HFF-Myc (cell line): ENCODE results near the gene AFF2.

Source experiments
- DNase-seq: peaks from one replicate; pipeline ENCODE4 v3.0.0-alpha.2; 2011; ENCODE audit warnings: low read depth; ENCODE audit errors: extremely low read depth
- H3K4me3 ChIP-seq: replicated peaks from 2 replicates; pipeline ENCODE4 v1.5.1; 2011; ENCODE audit warnings: low read depth, mild to moderate bottlenecking, control low read depth, low read length
- TF ChIP-seq, protein P1 (sequence below): IDR thresholded peaks from 2 replicates; pipeline ENCODE4 v1.5.1; 2012; ENCODE audit warnings: mild to moderate bottlenecking, low read depth, low read length, control low read depth; ENCODE audit errors: missing control alignments

Gene AFF2

GRCh38 chrX:148914783-148915182, 414.4 kb downstream of the AFF2 start:
- TF ChIP-seq, protein P1, sequence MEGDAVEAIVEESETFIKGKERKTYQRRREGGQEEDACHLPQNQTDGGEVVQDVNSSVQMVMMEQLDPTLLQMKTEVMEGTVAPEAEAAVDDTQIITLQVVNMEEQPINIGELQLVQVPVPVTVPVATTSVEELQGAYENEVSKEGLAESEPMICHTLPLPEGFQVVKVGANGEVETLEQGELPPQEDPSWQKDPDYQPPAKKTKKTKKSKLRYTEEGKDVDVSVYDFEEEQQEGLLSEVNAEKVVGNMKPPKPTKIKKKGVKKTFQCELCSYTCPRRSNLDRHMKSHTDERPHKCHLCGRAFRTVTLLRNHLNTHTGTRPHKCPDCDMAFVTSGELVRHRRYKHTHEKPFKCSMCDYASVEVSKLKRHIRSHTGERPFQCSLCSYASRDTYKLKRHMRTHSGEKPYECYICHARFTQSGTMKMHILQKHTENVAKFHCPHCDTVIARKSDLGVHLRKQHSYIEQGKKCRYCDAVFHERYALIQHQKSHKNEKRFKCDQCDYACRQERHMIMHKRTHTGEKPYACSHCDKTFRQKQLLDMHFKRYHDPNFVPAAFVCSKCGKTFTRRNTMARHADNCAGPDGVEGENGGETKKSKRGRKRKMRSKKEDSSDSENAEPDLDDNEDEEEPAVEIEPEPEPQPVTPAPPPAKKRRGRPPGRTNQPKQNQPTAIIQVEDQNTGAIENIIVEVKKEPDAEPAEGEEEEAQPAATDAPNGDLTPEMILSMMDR = no peak
- H3K4me3 ChIP-seq = no peak overlapping the region
- DNase-seq = no peak

DNA sequence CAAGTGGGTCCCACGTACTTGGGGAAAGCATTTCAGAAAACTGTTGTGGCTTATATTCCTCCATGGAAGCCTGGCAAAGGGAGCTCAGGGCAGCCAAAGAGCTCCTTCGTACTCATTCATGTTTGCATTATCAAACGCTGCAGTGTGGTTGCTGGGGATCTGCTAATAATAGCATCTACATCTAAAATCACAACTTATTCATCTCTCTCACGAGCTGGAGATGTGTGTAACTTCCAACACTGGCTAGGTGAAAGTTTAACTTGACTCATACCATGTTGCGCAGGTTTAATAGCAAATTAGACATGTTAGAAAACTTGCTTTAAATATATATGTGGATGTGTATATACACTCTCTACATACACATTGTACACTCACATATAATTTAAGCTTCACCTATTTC, 415.1 kb downstream of the AFF2 start:
- no peak overlapping the region for H3K4me3 ChIP-seq
- DNase-seq = no peak
- TF ChIP-seq, protein P1 = no peak

GRCh38 chrX:148917441-148917840, 417.0 kb downstream of the AFF2 start:
- TF ChIP-seq, protein P1 = no peak
- DNase-seq = no peak
- no peak overlapping the region for H3K4me3 ChIP-seq

- H3K4me3 ChIP-seq = no peak overlapping the region
- DNase-seq = no peak
- TF ChIP-seq, protein P1 = no peak
These were observed 423.2 kb downstream of the AFF2 start for GRCh38 chrX:148923631-148924030.

GRCh38 chrX:148926371-148926770, 426.0 kb downstream of the AFF2 start:
- no peak for DNase-seq
- TF ChIP-seq, protein P1 = no peak
- H3K4me3 ChIP-seq = no peak overlapping the region

GRCh38 chrX:148928811-148929210, 428.4 kb downstream of the AFF2 start:
- H3K4me3 ChIP-seq = no peak overlapping the region
- DNase-seq = no peak
- TF ChIP-seq, protein P1 = no peak

DNA sequence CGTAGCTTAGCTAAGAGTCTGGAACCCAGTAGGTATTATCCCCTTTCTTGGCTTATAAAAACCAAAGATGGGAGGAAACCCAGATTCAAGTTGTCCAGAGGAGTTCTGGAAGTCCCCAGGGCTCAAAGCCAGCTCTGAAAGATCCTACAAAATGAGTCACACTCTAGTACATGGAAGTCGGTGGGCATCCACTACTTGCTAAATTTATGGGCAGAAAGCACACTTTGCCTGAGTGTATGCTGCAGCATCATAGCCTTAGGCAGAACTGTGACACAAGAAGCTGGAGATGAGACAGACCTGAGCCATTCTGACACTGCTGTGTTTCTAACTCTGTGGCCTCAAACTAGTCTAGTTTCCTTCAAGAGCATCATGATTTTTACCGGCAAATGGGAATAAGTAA, 429.3 kb downstream of the AFF2 start:
- TF ChIP-seq, protein P1 = no peak
- H3K4me3 ChIP-seq = no peak overlapping the region

More for the DNA sequence above, 429.3 kb downstream of the AFF2 start:
- no peak for DNase-seq
